Measurements from ENCODE around the gene SELENOO. TPM values are rescaled to one million over a fixed set of nuclear protein-coding genes. Genes with fewer than 3 reads are reported as not detected.

SELENOO gene
- total RNA-seq, 1 experiment from 2014 or later = 27.0 TPM

- no peak overlapping the region for H3K4me3 Mint-ChIP-seq
- POLR2A ChIA-PET = no interaction called here
- CTCF ChIA-PET = no interaction called here
These were observed 24.6 kb downstream of the SELENOO start for GRCh38 chr22:50225200-50225969.

GRCh38 chr22:50226063-50226874 lies 25.5 kb downstream of the SELENOO start:
- DNase-seq (ENCODE audit: low spot score) (no peak), ATAC-seq (no peak)
- no peak overlapping the region for H3K4me3 Mint-ChIP-seq
- peaks cover 19% of the 10 kb centered on the region for H3K36me3 Mint-ChIP-seq
- ChIA-PET CTCF (interaction anchor here (3.5 kb wide), 1 partner anchor 11 kb away, joined by 15 read pairs; no protein-coding TSS in a partner anchor), POLR2A (no interaction called here)
- H3K4me1 Mint-ChIP-seq = no peaks in the 10 kb centered on the region
- H3K9me3 Mint-ChIP-seq = no peaks in the 10 kb centered on the region
- TF ChIP-seq ERG (CRISPR knock-in tag; IDR thresholded peaks at IDR 0.05) (no peak), CREB1 (CRISPR knock-in tag; IDR thresholded peaks at IDR 0.05) (no peak), ETV6 (CRISPR knock-in tag; IDR thresholded peaks at IDR 0.05) (no peak), JAZF1 (CRISPR knock-in tag; IDR thresholded peaks at IDR 0.05) (no peak), HMGA2 (CRISPR knock-in tag; IDR thresholded peaks at IDR 0.05) (no peak), CTCF (IDR thresholded peaks at IDR 0.05) (no peak), CBFB (CRISPR knock-in tag; IDR thresholded peaks at IDR 0.05; ENCODE audit: low read depth) (no peak), ZNF532 (CRISPR knock-in tag; IDR thresholded peaks at IDR 0.05; ENCODE audit: borderline replicate concordance) (no peak)
- H3K27me3 Mint-ChIP-seq (ENCODE audit: low read depth) = no peaks in the 10 kb centered on the region
- H3K27ac Mint-ChIP-seq = no peak overlapping the region

More at GRCh38 chr22:50225200-50225969, 24.6 kb downstream of the SELENOO start:
- peaks cover 27% of the 10 kb centered on the region for H3K36me3 Mint-ChIP-seq
- H3K4me1 Mint-ChIP-seq = no peaks in the 10 kb centered on the region
- no peaks in the 10 kb centered on the region for H3K9me3 Mint-ChIP-seq
- no peak overlapping the region for H3K27ac Mint-ChIP-seq
- no peaks in the 10 kb centered on the region for H3K27me3 Mint-ChIP-seq (ENCODE audit: low read depth)
- no peak for ATAC-seq
- TF ChIP-seq GTF2I (CRISPR knock-in tag; conservative IDR thresholded peaks at IDR 0.05) = no peak
- no peak for DNase-seq (ENCODE audit: low spot score)

GRCh38 chr22:50226875-50227165 lies 26.0 kb downstream of the SELENOO start:
- ChIA-PET CTCF (interaction anchor here (3.5 kb wide), 1 partner anchor 10 kb away, joined by 15 read pairs; no protein-coding TSS in a partner anchor), POLR2A (no interaction called here)
- Mint-ChIP-seq H3K36me3 (peaks cover 18% of the 10 kb centered on the region), H3K4me3 (no peak overlapping the region), H3K27ac (no peak overlapping the region), H3K9me3 (no peaks in the 10 kb centered on the region), H3K27me3 (ENCODE audit: low read depth) (no peaks in the 10 kb centered on the region), H3K4me1 (no peaks in the 10 kb centered on the region)
- ATAC-seq (no peak), DNase-seq (ENCODE audit: low spot score) (no peak)
- no peak for TF ChIP-seq ZNF317 (CRISPR knock-in tag; IDR thresholded peaks at IDR 0.05; ENCODE audit: borderline replicate concordance, low read depth)
- no peak for TF ChIP-seq GRHL2 (CRISPR knock-in tag; IDR thresholded peaks at IDR 0.05; ENCODE audit: insufficient replicate concordance, severe bottlenecking)
- no peak for TF ChIP-seq MLX (CRISPR knock-in tag; IDR thresholded peaks at IDR 0.05)
- no peak for TF ChIP-seq ZNF138 (CRISPR knock-in tag; conservative IDR thresholded peaks at IDR 0.05)
- TF ChIP-seq ERG (CRISPR knock-in tag; IDR thresholded peaks at IDR 0.05) = no peak

All from WTC11 (cell line).